HEK293T (cell line): Measurements from ENCODE around the gene BANK1.

Experiments
- CTCF ChIA-PET: fragments of 350-600 bp; formaldehyde crosslinking; extraction: SDS; loops from one replicate; lab custom pipeline; 2021; ENCODE audit warnings: antibody characterized with exemption, inconsistent platforms; lab: Yijun Ruan, JAX
- POLR2A ChIA-PET: fragments of 350-600 bp; formaldehyde crosslinking; extraction: SDS; loops from one replicate; lab custom pipeline; 2020; ENCODE audit warnings: antibody characterized with exemption, inconsistent platforms; lab: Yijun Ruan, JAX
- DNase-seq: peaks from one replicate; pipeline ENCODE4 v3.0.0; 2012; ENCODE audit warnings: mixed read lengths; ENCODE audit errors: extremely low spot score
- ARNT ChIP-seq: fragments of 450-650 bp; IDR thresholded peaks from 2 replicates; pipeline ENCODE4 v1.6.1; 2017; ENCODE audit warnings: mild to moderate bottlenecking
- BHLHE40 ChIP-seq: fragments of 450-650 bp; IDR thresholded peaks from 2 replicates; pipeline ENCODE4 v1.6.1; 2016; ENCODE audit warnings: mild to moderate bottlenecking, moderate library complexity, borderline replicate concordance
- CTBP1 ChIP-seq: fragments of 450-650 bp; IDR thresholded peaks from 2 replicates; pipeline ENCODE4 v1.6.1; 2016; ENCODE audit warnings: borderline replicate concordance
- ELF4 ChIP-seq: fragments of 450-650 bp; IDR thresholded peaks from 2 replicates; pipeline ENCODE4 v1.6.1; 2017; ENCODE audit warnings: antibody characterized with exemption
- FOXA1 ChIP-seq: fragments of 450-650 bp; IDR thresholded peaks from 2 replicates; pipeline ENCODE4 v1.6.1; 2016; ENCODE audit warnings: mild to moderate bottlenecking
- FOXK2 ChIP-seq: fragments of 450-650 bp; IDR thresholded peaks from 2 replicates; pipeline ENCODE4 v1.6.1; 2016; ENCODE audit warnings: mild to moderate bottlenecking
- FOXM1 ChIP-seq: fragments of 450-650 bp; IDR thresholded peaks from 2 replicates; pipeline ENCODE4 v1.6.1; 2017; ENCODE audit warnings: mild to moderate bottlenecking, borderline replicate concordance
- HDGF ChIP-seq: fragments of 450-650 bp; IDR thresholded peaks from 2 replicates; pipeline ENCODE4 v1.6.1; 2017; ENCODE audit warnings: antibody characterized with exemption, borderline replicate concordance
- L3MBTL2 ChIP-seq: fragments of 450-650 bp; conservative IDR thresholded peaks from 2 replicates; pipeline ENCODE4 v1.6.1; 2016; ENCODE audit warnings: mild to moderate bottlenecking
- LEF1 ChIP-seq: fragments of 450-650 bp; IDR thresholded peaks from 2 replicates; pipeline ENCODE4 v1.6.1; 2017; ENCODE audit warnings: mild to moderate bottlenecking, borderline replicate concordance
- NFRKB ChIP-seq: fragments of 450-650 bp; IDR thresholded peaks from 2 replicates; pipeline ENCODE4 v1.6.1; 2016; ENCODE audit warnings: mild to moderate bottlenecking, moderate library complexity
- SP1 ChIP-seq: fragments of 450-650 bp; IDR thresholded peaks from 2 replicates; pipeline ENCODE4 v1.6.1; 2017
- SUZ12 ChIP-seq: fragments of 450-650 bp; IDR thresholded peaks from 2 replicates; pipeline ENCODE4 v1.6.1; 2016; ENCODE audit warnings: mild to moderate bottlenecking
- TARDBP ChIP-seq: fragments of 450-650 bp; IDR thresholded peaks from 2 replicates; pipeline ENCODE4 v1.6.1; 2016
- ZNF384 ChIP-seq: fragments of 450-650 bp; IDR thresholded peaks from 2 replicates; pipeline ENCODE4 v1.6.1; 2016
- TF ChIP-seq, protein P1 (sequence below): fragments of 450-650 bp; IDR thresholded peaks from 2 replicates; pipeline ENCODE4 v1.6.1; 2016

BANK1 gene

DNA sequence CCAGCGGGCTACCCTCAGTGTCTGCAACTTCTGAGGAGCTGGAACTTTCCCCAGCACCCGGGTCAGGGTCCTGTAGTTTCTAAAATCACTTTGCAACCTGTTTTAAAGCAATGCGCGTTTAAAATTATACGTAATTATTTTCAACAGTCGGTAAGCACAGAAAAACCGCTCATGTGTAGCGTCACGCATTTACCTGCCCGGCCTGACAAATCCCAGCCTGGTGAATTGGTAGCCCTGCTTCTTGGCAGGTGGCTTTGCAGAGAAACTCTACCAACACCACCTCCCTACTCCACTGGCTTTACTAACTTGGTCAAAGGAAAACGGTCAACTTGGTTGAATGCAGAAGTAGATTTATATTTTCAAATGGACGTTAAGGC is 640 bp downstream of the BANK1 start:
- ChIA-PET CTCF (no interaction called here), POLR2A (no interaction called here)
- DNase-seq = no peak
- TF ChIP-seq HDGF (no peak), TARDBP (no peak), LEF1 (no peak), FOXK2 (no peak), FOXM1 (no peak), ELF4 (no peak), FOXA1 (no peak), L3MBTL2 (no peak), BHLHE40 (no peak), ARNT (no peak)
- TF ChIP-seq, protein P1, sequence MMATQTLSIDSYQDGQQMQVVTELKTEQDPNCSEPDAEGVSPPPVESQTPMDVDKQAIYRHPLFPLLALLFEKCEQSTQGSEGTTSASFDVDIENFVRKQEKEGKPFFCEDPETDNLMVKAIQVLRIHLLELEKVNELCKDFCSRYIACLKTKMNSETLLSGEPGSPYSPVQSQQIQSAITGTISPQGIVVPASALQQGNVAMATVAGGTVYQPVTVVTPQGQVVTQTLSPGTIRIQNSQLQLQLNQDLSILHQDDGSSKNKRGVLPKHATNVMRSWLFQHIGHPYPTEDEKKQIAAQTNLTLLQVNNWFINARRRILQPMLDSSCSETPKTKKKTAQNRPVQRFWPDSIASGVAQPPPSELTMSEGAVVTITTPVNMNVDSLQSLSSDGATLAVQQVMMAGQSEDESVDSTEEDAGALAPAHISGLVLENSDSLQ = no peak

DNA sequence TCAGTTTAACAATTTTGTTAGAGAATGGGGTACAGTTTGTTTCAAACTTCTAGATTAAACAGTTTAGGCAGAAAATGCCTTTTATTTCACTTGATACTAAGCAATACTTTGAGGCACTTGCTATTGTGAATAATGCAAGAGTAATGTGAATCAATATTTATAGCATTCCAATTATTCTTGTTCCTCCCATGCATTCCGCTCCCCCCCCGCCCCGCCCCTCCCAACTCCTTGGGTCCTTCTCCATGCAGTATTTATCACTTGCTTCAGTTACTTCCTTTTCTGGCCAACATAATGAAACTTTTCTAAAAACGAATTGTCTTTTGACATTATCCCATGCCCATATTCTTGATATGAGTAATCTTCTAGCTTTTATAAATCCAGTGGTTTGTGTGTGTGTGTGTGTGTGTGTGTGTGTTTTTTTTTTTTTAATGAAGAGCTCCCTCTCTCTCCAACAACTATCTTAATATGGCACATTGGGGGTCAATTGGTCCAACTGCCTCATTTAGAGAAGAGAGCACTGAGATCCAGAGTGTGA is 1.6 kb downstream of the BANK1 start:
- no peak for DNase-seq
- CTCF ChIA-PET = no interaction called here
- POLR2A ChIA-PET = no interaction called here
- TF ChIP-seq SUZ12 = no peak
- TF ChIP-seq L3MBTL2 = no peak
- no peak for TF ChIP-seq TARDBP
- TF ChIP-seq ZNF384 = no peak
- TF ChIP-seq ELF4 = no peak
- TF ChIP-seq CTBP1 = no peak
- no peak for TF ChIP-seq LEF1
- TF ChIP-seq FOXM1 = no peak
- no peak for TF ChIP-seq FOXK2
- TF ChIP-seq ARNT = no peak
- TF ChIP-seq SP1 = no peak
- TF ChIP-seq, protein P1 = no peak
- TF ChIP-seq HDGF = no peak
- no peak for TF ChIP-seq FOXA1
- TF ChIP-seq BHLHE40 = no peak
- no peak for TF ChIP-seq NFRKB

DNA sequence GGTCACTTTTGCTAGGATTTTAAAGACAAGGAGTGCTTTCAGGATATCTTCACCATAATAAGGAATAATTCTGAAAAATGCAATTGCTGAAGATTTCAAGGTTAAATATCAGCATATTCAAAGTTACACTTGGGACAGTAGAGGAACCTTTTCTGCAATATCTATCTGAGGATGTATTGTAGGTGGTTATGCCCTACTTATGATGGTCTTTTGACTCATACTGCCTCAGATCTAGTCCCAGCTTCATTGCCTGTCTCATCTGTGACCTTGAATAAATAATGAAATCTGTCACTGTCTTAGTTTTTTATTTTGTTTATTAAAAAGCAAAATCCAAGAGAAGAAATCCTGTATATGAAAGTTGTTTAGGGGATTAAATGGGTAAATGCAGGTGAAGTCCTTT is 2.9 kb downstream of the BANK1 start:
- DNase-seq = no peak
- ChIA-PET CTCF (no interaction called here), POLR2A (no interaction called here)
- no peak for TF ChIP-seq NFRKB
- TF ChIP-seq, protein P1 = no peak
- no peak for TF ChIP-seq FOXK2
- TF ChIP-seq ELF4 = no peak
- no peak for TF ChIP-seq HDGF
- no peak for TF ChIP-seq TARDBP
- TF ChIP-seq ZNF384 = no peak
- no peak for TF ChIP-seq FOXM1
- no peak for TF ChIP-seq BHLHE40
- TF ChIP-seq LEF1 = no peak
- no peak for TF ChIP-seq SUZ12
- no peak for TF ChIP-seq FOXA1
- no peak for TF ChIP-seq ARNT
- no peak for TF ChIP-seq L3MBTL2
- TF ChIP-seq CTBP1 = no peak
- no peak for TF ChIP-seq SP1

DNA sequence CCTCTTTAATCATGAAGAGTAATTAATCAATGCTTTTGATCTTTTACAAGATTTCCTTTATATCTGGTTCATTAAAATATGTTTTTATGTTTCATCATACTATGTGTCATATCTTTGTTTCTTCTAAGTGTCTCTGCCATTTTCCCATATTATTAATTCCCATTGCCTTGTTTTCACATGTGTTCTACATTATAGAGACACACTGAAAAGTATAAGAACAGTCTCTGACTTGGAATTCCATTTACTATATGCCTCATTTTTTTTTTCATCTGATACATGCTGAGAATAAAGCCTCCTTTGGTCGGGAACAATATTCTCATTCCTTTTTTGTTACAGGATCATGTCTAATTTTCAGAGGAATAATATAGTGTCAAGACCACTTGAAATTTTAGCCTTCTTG is 4.3 kb downstream of the BANK1 start:
- no peak for DNase-seq
- no peak for TF ChIP-seq FOXA1
- no peak for TF ChIP-seq ELF4
- TF ChIP-seq TARDBP = no peak
- TF ChIP-seq FOXK2 = no peak
- TF ChIP-seq FOXM1 = no peak
- TF ChIP-seq HDGF = no peak
- TF ChIP-seq L3MBTL2 = no peak
- TF ChIP-seq, protein P1 = no peak
- TF ChIP-seq LEF1 = no peak
- no peak for TF ChIP-seq BHLHE40
- no peak for TF ChIP-seq ARNT
- no peak for TF ChIP-seq SUZ12
- no peak for TF ChIP-seq SP1
- ChIA-PET POLR2A (no interaction called here), CTCF (no interaction called here)

DNA sequence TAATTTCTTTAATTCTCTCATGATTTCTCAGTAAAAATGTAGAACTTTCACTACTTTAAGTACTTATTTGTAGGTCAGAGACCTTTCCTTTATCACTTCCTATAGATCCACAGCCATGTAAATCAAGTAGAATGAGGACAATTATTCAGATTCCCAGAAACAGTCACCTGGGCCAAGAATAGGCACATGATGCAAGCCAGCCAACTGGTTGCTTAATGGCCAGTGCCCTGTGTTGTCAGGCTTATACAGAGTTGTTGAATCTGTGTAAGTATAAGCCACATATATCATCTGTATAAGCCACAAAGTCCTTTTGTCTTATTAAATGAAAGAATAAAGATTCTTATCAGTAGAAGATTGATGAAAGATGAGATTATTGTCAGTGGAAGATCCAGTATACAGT is 5.2 kb downstream of the BANK1 start:
- POLR2A ChIA-PET = no interaction called here
- TF ChIP-seq L3MBTL2 (no peak), BHLHE40 (no peak), ELF4 (no peak), FOXK2 (no peak), ARNT (no peak), NFRKB (no peak), TARDBP (no peak), SP1 (no peak), CTBP1 (no peak), HDGF (no peak), SUZ12 (no peak)
- TF ChIP-seq, protein P1 = no peak
- CTCF ChIA-PET = no interaction called here
- DNase-seq = no peak
